ENCODE results near the gene SLC6A18.

SLC6A18 gene

GRCh38 chr5:1200495-1201326, 24.5 kb upstream of the SLC6A18 start:
- H3F3A ChIP-seq (ENCODE audit: control insufficient read depth, insufficient read depth) = no peaks in the 10 kb centered on the region
- TF ChIP-seq, protein P1, sequence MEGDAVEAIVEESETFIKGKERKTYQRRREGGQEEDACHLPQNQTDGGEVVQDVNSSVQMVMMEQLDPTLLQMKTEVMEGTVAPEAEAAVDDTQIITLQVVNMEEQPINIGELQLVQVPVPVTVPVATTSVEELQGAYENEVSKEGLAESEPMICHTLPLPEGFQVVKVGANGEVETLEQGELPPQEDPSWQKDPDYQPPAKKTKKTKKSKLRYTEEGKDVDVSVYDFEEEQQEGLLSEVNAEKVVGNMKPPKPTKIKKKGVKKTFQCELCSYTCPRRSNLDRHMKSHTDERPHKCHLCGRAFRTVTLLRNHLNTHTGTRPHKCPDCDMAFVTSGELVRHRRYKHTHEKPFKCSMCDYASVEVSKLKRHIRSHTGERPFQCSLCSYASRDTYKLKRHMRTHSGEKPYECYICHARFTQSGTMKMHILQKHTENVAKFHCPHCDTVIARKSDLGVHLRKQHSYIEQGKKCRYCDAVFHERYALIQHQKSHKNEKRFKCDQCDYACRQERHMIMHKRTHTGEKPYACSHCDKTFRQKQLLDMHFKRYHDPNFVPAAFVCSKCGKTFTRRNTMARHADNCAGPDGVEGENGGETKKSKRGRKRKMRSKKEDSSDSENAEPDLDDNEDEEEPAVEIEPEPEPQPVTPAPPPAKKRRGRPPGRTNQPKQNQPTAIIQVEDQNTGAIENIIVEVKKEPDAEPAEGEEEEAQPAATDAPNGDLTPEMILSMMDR (IDR thresholded peaks at IDR 0.05; ENCODE audit: low read depth, low read length, poor library complexity, severe bottlenecking) = no peak
- TF ChIP-seq EZH2phosphoT487 (IDR thresholded peaks at IDR 0.05; ENCODE audit: borderline replicate concordance, low read length) = no peak
- H3K9me2 ChIP-seq (replicated peaks; ENCODE audit: control insufficient read depth, low read length) = no peaks in the 10 kb centered on the region
- no peaks in the 10 kb centered on the region for H4K20me1 ChIP-seq (ENCODE audit: control insufficient read depth, insufficient read depth, low read depth, low read length)
- no peak overlapping the region for H3K4me3 ChIP-seq (ENCODE audit: low read length)
- H3K36me3 ChIP-seq (ENCODE audit: control insufficient read depth, low read length) = no peaks in the 10 kb centered on the region
- no peaks in the 10 kb centered on the region for H3K79me2 ChIP-seq (ENCODE audit: control insufficient read depth, low read length)
- H3K27me3 ChIP-seq (ENCODE audit: control insufficient read depth, low read length) = no peaks in the 10 kb centered on the region
- no peak overlapping the region for H3K27ac ChIP-seq (ENCODE audit: low read depth, low read length)
- H3K4me1 ChIP-seq (ENCODE audit: control insufficient read depth, low read length) = no peaks in the 10 kb centered on the region
- H3K4me2 ChIP-seq (ENCODE audit: low read length) = no peak overlapping the region
- H3K9me3 ChIP-seq (ENCODE audit: control insufficient read depth, insufficient read depth, low read length) = no peaks in the 10 kb centered on the region

- H3K9me3 ChIP-seq (ENCODE audit: control insufficient read depth, insufficient read depth, low read length) = no peaks in the 10 kb centered on the region
- H3K9me2 ChIP-seq (replicated peaks; ENCODE audit: control insufficient read depth, low read length) = no peaks in the 10 kb centered on the region
- no peak within 1 kb of the TSS for H3K27ac ChIP-seq (ENCODE audit: low read depth, low read length)
- H3F3A ChIP-seq (ENCODE audit: control insufficient read depth, insufficient read depth) = no peaks in the 10 kb centered on the region
- H3K4me1 ChIP-seq (ENCODE audit: control insufficient read depth, low read length) = no peaks in the 10 kb centered on the region
- no peaks in the 10 kb centered on the region for H3K27me3 ChIP-seq (ENCODE audit: control insufficient read depth, low read length)
- no peak within 1 kb of the TSS for H3K4me2 ChIP-seq (ENCODE audit: low read length)
- no peaks in the 10 kb centered on the region for H3K79me2 ChIP-seq (ENCODE audit: control insufficient read depth, low read length)
- H4K20me1 ChIP-seq (ENCODE audit: control insufficient read depth, insufficient read depth, low read depth, low read length) = no peaks in the 10 kb centered on the region
- no peaks in the 10 kb centered on the region for H3K36me3 ChIP-seq (ENCODE audit: control insufficient read depth, low read length)
- no peak within 1 kb of the TSS for H3K4me3 ChIP-seq (ENCODE audit: low read length)
- no peak for TF ChIP-seq EZH2phosphoT487 (IDR thresholded peaks at IDR 0.05; ENCODE audit: borderline replicate concordance, low read length)
- TF ChIP-seq, protein P1 (IDR thresholded peaks at IDR 0.05; ENCODE audit: low read depth, low read length, poor library complexity, severe bottlenecking) = no peak
These were observed 23.7 kb upstream of the SLC6A18 start, which contains the start of gene SLC6A19 for GRCh38 chr5:1201327-1202025. TSS of gene SLC6A19 (plus strand) at chr5:1201595. CDS start at chr5:1201651, 56 bp downstream.

DNA sequence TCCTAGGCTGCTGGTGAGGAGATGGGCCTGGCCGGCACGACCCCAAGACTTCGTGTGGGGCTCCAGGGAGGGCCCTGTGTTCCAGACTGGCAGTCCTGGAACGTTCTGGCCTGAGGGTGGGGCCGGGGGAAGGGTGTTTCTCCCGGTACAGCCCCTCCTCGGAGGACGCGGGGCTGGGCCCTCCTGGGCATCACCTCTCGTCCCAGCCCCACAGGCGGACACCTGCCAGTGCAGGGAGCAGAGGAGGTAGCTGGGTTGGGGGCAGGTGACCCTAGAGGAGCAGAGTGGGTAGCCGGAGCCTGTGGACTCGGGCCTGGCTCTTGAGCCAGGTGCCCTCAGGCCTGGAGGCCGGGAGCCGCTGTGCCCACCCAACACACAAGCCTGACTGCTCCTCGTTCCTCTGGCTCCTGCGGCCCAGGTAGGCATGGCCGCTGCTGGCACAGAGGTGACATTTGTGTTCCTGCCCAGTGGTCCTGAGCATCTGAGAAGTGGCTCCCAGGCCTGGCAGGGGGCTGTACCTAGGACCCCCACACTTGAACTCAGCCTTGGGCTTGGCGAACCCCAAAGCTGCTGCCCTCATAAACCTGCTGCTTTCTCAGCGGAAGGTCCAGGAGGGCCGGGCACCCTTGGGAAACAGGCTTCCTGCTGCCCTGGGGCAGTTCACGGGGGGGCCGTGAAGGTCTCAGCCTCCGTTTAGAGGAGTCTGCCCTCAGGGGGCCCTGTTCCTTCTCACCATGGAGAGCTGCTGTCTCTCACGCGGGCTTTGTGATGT, 23.0 kb upstream of the SLC6A18 start:
- no peak overlapping the region for H3K4me2 ChIP-seq (ENCODE audit: low read length)
- H3K79me2 ChIP-seq (ENCODE audit: control insufficient read depth, low read length) = no peaks in the 10 kb centered on the region
- H3K36me3 ChIP-seq (ENCODE audit: control insufficient read depth, low read length) = no peaks in the 10 kb centered on the region
- no peaks in the 10 kb centered on the region for H3F3A ChIP-seq (ENCODE audit: control insufficient read depth, insufficient read depth)
- H3K4me1 ChIP-seq (ENCODE audit: control insufficient read depth, low read length) = no peaks in the 10 kb centered on the region
- H3K9me2 ChIP-seq (replicated peaks; ENCODE audit: control insufficient read depth, low read length) = no peaks in the 10 kb centered on the region
- no peaks in the 10 kb centered on the region for H3K27me3 ChIP-seq (ENCODE audit: control insufficient read depth, low read length)
- H3K4me3 ChIP-seq (ENCODE audit: low read length) = no peak overlapping the region
- H3K27ac ChIP-seq (ENCODE audit: low read depth, low read length) = no peak overlapping the region
- no peaks in the 10 kb centered on the region for H3K9me3 ChIP-seq (ENCODE audit: control insufficient read depth, insufficient read depth, low read length)
- H4K20me1 ChIP-seq (ENCODE audit: control insufficient read depth, insufficient read depth, low read depth, low read length) = no peaks in the 10 kb centered on the region
- TF ChIP-seq, protein P1 (IDR thresholded peaks at IDR 0.05; ENCODE audit: low read depth, low read length, poor library complexity, severe bottlenecking) = no peak
- no peak for TF ChIP-seq EZH2phosphoT487 (IDR thresholded peaks at IDR 0.05; ENCODE audit: borderline replicate concordance, low read length)
